ENCODE measurements around the gene ABCG1. TPM values are rescaled to one million over a fixed set of nuclear protein-coding genes. Genes with fewer than 3 reads are reported as not detected.

ABCG1 gene
- total and polyA plus RNA-seq, 2 experiments from 2014 or later, result 1.3 to 4.4 TPM

DNA sequence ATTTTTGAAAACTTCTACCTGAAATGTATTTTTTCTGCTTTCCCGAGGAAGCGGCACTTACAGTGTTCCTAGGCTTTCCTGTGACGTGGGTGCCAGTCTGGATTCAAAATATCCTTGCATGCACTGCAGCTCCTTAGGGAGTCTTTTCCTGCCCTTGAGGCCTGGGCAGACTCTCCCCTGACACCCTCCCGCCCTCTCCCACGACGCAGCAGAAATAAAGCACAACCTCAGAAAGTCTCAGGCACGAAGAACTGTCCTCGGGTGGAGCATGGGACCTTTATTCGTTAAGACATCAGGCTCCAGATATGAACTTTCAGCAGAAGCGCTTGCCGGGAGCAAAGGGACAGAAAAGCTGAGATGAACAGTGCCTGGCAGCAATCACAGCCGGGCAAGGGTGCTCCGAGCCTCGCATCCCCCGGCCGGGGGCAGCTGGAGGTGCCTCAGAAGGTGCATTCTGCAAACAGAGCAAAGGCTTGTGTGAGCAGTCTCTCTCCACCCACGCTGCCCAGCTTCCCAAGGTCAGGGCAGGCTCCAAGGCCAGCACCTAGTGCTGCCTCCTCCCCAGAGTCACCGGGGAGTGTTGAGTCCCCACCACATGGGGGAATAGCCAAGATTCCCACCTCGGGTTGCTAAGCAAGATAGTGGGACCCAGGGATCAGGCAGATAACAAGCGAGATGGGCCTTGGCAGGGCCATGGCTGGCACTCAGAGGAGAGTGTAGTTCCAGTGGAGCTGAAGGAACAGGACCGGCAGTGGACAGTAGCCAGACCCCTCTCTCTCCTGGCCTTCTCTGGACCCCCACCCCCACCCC lies 93.1 kb downstream of the ABCG1 start:
- H3K79me2 ChIP-seq (replicated peaks; ENCODE audit: insufficient read depth), result no peaks in the 10 kb centered on the region
- DNase-seq (ENCODE audit: low spot score), result no peak
- no peak overlapping the region for H3K27ac ChIP-seq (ENCODE audit: low read depth)
- Mint-ChIP-seq H3K27ac (no peak overlapping the region), H3K36me3 (ENCODE audit: low read depth) (no peaks in the 10 kb centered on the region), H3K9me3 (no peaks in the 10 kb centered on the region), H3K4me3 (no peak overlapping the region), H3K4me1 (peaks cover 40% of the 10 kb centered on the region), H3K27me3 (ENCODE audit: insufficient read depth, low read depth, poor library complexity) (peaks cover 13% of the 10 kb centered on the region)
- no peak overlapping the region for H2AFZ ChIP-seq
- TF ChIP-seq POLR2AphosphoS5 (IDR thresholded peaks at IDR 0.05; ENCODE audit: low read depth), result no peak
- TF ChIP-seq, protein P1, sequence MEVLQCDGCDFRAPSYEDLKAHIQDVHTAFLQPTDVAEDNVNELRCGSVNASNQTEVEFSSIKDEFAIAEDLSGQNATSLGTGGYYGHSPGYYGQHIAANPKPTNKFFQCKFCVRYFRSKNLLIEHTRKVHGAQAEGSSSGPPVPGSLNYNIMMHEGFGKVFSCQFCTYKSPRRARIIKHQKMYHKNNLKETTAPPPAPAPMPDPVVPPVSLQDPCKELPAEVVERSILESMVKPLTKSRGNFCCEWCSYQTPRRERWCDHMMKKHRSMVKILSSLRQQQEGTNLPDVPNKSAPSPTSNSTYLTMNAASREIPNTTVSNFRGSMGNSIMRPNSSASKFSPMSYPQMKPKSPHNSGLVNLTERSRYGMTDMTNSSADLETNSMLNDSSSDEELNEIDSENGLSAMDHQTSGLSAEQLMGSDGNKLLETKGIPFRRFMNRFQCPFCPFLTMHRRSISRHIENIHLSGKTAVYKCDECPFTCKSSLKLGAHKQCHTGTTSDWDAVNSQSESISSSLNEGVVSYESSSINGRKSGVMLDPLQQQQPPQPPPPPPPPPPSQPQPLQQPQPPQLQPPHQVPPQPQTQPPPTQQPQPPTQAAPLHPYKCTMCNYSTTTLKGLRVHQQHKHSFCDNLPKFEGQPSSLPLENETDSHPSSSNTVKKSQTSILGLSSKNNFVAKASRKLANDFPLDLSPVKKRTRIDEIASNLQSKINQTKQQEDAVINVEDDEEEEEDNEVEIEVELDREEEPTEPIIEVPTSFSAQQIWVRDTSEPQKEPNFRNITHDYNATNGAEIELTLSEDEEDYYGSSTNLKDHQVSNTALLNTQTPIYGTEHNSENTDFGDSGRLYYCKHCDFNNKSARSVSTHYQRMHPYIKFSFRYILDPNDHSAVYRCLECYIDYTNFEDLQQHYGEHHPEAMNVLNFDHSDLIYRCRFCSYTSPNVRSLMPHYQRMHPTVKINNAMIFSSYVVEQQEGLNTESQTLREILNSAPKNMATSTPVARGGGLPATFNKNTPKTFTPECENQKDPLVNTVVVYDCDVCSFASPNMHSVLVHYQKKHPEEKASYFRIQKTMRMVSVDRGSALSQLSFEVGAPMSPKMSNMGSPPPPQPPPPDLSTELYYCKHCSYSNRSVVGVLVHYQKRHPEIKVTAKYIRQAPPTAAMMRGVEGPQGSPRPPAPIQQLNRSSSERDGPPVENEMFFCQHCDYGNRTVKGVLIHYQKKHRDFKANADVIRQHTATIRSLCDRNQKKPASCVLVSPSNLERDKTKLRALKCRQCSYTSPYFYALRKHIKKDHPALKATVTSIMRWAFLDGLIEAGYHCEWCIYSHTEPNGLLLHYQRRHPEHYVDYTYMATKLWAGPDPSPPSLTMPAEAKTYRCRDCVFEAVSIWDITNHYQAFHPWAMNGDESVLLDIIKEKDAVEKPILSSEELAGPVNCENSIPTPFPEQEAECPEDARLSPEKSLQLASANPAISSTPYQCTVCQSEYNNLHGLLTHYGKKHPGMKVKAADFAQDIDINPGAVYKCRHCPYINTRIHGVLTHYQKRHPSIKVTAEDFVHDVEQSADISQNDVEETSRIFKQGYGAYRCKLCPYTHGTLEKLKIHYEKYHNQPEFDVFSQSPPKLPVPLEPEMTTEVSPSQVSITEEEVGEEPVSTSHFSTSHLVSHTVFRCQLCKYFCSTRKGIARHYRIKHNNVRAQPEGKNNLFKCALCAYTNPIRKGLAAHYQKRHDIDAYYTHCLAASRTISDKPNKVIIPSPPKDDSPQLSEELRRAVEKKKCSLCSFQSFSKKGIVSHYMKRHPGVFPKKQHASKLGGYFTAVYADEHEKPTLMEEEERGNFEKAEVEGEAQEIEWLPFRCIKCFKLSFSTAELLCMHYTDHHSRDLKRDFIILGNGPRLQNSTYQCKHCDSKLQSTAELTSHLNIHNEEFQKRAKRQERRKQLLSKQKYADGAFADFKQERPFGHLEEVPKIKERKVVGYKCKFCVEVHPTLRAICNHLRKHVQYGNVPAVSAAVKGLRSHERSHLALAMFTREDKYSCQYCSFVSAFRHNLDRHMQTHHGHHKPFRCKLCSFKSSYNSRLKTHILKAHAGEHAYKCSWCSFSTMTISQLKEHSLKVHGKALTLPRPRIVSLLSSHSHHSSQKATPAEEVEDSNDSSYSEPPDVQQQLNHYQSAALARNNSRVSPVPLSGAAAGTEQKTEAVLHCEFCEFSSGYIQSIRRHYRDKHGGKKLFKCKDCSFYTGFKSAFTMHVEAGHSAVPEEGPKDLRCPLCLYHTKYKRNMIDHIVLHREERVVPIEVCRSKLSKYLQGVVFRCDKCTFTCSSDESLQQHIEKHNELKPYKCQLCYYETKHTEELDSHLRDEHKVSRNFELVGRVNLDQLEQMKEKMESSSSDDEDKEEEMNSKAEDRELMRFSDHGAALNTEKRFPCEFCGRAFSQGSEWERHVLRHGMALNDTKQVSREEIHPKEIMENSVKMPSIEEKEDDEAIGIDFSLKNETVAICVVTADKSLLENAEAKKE (CRISPR knock-in tag; IDR thresholded peaks at IDR 0.05), result no peak
- TF ChIP-seq, protein P2, sequence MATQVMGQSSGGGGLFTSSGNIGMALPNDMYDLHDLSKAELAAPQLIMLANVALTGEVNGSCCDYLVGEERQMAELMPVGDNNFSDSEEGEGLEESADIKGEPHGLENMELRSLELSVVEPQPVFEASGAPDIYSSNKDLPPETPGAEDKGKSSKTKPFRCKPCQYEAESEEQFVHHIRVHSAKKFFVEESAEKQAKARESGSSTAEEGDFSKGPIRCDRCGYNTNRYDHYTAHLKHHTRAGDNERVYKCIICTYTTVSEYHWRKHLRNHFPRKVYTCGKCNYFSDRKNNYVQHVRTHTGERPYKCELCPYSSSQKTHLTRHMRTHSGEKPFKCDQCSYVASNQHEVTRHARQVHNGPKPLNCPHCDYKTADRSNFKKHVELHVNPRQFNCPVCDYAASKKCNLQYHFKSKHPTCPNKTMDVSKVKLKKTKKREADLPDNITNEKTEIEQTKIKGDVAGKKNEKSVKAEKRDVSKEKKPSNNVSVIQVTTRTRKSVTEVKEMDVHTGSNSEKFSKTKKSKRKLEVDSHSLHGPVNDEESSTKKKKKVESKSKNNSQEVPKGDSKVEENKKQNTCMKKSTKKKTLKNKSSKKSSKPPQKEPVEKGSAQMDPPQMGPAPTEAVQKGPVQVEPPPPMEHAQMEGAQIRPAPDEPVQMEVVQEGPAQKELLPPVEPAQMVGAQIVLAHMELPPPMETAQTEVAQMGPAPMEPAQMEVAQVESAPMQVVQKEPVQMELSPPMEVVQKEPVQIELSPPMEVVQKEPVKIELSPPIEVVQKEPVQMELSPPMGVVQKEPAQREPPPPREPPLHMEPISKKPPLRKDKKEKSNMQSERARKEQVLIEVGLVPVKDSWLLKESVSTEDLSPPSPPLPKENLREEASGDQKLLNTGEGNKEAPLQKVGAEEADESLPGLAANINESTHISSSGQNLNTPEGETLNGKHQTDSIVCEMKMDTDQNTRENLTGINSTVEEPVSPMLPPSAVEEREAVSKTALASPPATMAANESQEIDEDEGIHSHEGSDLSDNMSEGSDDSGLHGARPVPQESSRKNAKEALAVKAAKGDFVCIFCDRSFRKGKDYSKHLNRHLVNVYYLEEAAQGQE (IDR thresholded peaks at IDR 0.05; ENCODE audit: unreplicated experiment), result no peak
- no peak for TF ChIP-seq CREB1 (CRISPR knock-in tag; IDR thresholded peaks at IDR 0.05; ENCODE audit: low read depth)
- TF ChIP-seq STAT1 (IDR thresholded peaks at IDR 0.05; ENCODE audit: unreplicated experiment), result no peak
- TF ChIP-seq, protein P3, sequence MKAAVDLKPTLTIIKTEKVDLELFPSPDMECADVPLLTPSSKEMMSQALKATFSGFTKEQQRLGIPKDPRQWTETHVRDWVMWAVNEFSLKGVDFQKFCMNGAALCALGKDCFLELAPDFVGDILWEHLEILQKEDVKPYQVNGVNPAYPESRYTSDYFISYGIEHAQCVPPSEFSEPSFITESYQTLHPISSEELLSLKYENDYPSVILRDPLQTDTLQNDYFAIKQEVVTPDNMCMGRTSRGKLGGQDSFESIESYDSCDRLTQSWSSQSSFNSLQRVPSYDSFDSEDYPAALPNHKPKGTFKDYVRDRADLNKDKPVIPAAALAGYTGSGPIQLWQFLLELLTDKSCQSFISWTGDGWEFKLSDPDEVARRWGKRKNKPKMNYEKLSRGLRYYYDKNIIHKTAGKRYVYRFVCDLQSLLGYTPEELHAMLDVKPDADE (IDR thresholded peaks at IDR 0.05), result no peak
- TF ChIP-seq JUNB (IDR thresholded peaks at IDR 0.05; ENCODE audit: unreplicated experiment), result no peak
- no peak for TF ChIP-seq ZNF331 (CRISPR knock-in tag; IDR thresholded peaks at IDR 0.05; ENCODE audit: low read depth)
- no peak for TF ChIP-seq EZH2phosphoT487 (IDR thresholded peaks at IDR 0.05; ENCODE audit: unreplicated experiment)
- TF ChIP-seq, protein P4, sequence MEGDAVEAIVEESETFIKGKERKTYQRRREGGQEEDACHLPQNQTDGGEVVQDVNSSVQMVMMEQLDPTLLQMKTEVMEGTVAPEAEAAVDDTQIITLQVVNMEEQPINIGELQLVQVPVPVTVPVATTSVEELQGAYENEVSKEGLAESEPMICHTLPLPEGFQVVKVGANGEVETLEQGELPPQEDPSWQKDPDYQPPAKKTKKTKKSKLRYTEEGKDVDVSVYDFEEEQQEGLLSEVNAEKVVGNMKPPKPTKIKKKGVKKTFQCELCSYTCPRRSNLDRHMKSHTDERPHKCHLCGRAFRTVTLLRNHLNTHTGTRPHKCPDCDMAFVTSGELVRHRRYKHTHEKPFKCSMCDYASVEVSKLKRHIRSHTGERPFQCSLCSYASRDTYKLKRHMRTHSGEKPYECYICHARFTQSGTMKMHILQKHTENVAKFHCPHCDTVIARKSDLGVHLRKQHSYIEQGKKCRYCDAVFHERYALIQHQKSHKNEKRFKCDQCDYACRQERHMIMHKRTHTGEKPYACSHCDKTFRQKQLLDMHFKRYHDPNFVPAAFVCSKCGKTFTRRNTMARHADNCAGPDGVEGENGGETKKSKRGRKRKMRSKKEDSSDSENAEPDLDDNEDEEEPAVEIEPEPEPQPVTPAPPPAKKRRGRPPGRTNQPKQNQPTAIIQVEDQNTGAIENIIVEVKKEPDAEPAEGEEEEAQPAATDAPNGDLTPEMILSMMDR (conservative IDR thresholded peaks at IDR 0.05; ENCODE audit: low read depth in 2 of 2), result no peak
- no peak for TF ChIP-seq NANOG (IDR thresholded peaks at IDR 0.05; ENCODE audit: borderline replicate concordance)
- TF ChIP-seq ZNF114 (CRISPR knock-in tag; IDR thresholded peaks at IDR 0.05), result no peak
- TF ChIP-seq EZH2 (IDR thresholded peaks at IDR 0.05; ENCODE audit: low read depth, unreplicated experiment), result no peak
- no peaks in the 10 kb centered on the region for H3K36me3 ChIP-seq (ENCODE audit: insufficient read depth)
- no peak overlapping the region for H3K4me3 ChIP-seq
- ATAC-seq, result no peak
- H3K4me1 ChIP-seq (ENCODE audit: insufficient read depth), result peaks cover 11% of the 10 kb centered on the region; the same call in 1 of the 2 replicates
- no peaks in the 10 kb centered on the region for H4K20me1 ChIP-seq (replicated peaks; ENCODE audit: insufficient read depth)
- no peak overlapping the region for H3K4me2 ChIP-seq
- H3F3A ChIP-seq (replicated peaks; ENCODE audit: low read depth), result no peaks in the 10 kb centered on the region
- no peaks in the 10 kb centered on the region for H3K27me3 ChIP-seq (ENCODE audit: insufficient read depth)
- H3K9me2 ChIP-seq (ENCODE audit: insufficient read depth), result no peaks in the 10 kb centered on the region

Measured in GM23338 (cell line).